H1 (cell line): ENCODE measurements around the gene DNMT1. TPM values are rescaled to one million over a fixed set of nuclear protein-coding genes. Genes with fewer than 3 reads are reported as not detected.

Source experiments
- CTCF ChIA-PET: fragments of 300-600 bp; sonication (Branson Sonifier 250); formaldehyde crosslinking; loops from one replicate; lab custom pipeline; 2021; ENCODE audit not compliant: partially characterized antibody; lab: Charles Lee
- POLR2A ChIA-PET: fragments of 300-600 bp; sonication (Branson Sonifier 250); formaldehyde crosslinking; loops from one replicate; lab custom pipeline; 2021; ENCODE audit warnings: inconsistent platforms; ENCODE audit not compliant: partially characterized antibody; lab: Charles Lee
- DNase-seq, 2 experiments: peaks; one replicate each; pipeline versions ENCODE4 v3.0.0 to v3.0.0-alpha.2; 2010 to 2022; ENCODE audit warnings: low spot score in 2 of 2, low read depth in 1 of 2, mixed read lengths in 1 of 2
- FAIRE-seq: peaks from 2 replicates; lab custom pipeline; 2011; peaks lifted over from hg19 to GRCh38; lab: Jason Lieb, UNC
- H2AFZ ChIP-seq: 2 replicates; pipeline ENCODE4 v1.8.1; 2012; ENCODE audit warnings: low read length, inconsistent platforms
- H2AK5ac ChIP-seq: 2 replicates; pipeline ENCODE4 v1.6.1; 2013; ENCODE audit warnings: low read depth, low read length
- H2BK120ac ChIP-seq: replicated peaks from 2 replicates; pipeline ENCODE3; 2013; ENCODE audit warnings: low read depth, low read length, inconsistent platforms
- H2BK12ac ChIP-seq: 2 replicates; pipeline ENCODE4 v1.6.1; 2013; ENCODE audit warnings: low read depth, low read length
- H2BK15ac ChIP-seq: 2 replicates; pipeline ENCODE4 v1.6.1; 2013; ENCODE audit warnings: low read length
- H2BK20ac ChIP-seq: 2 replicates; pipeline ENCODE4 v1.6.1; 2013; ENCODE audit warnings: low read length
- H2BK5ac ChIP-seq: 2 replicates; pipeline ENCODE4 v1.6.1; 2013; ENCODE audit warnings: low read depth, low read length
- H3K14ac ChIP-seq: 2 replicates; pipeline ENCODE4 v1.6.1; 2013; ENCODE audit warnings: inconsistent platforms; ENCODE audit not compliant: insufficient read length
- H3K18ac ChIP-seq: 2 replicates; pipeline ENCODE4 v1.6.1; 2013; ENCODE audit warnings: low read length; ENCODE audit errors: extremely low read depth
- H3K23ac ChIP-seq: 2 replicates; pipeline ENCODE4 v1.6.1; 2013; ENCODE audit warnings: inconsistent platforms; ENCODE audit not compliant: insufficient read length
- H3K23me2 ChIP-seq: 2 replicates; pipeline ENCODE4 v1.6.1; 2013; ENCODE audit warnings: low read depth, low read length
- H3K27ac ChIP-seq: 2 replicates; pipeline ENCODE4 v1.6.1; 2011; ENCODE audit warnings: low read depth, low read length, inconsistent platforms
- H3K27me3 ChIP-seq, 4 experiments: replicated peaks in 1 of 4; 1 replicate in 1 of 4; 2 replicates in 3 of 4; pipeline versions ENCODE4 v1.6.1 to v1.8.1; 2011 to 2013; ENCODE audit warnings: low read length in 3 of 4, mild to moderate bottlenecking in 3 of 4, inconsistent platforms in 2 of 4, mixed read lengths in 2 of 4, moderate library complexity in 1 of 4; ENCODE audit not compliant: control insufficient read depth in 3 of 4, insufficient read depth in 3 of 4; ENCODE audit errors: extremely low read depth in 1 of 4
- H3K36me3 ChIP-seq, 4 experiments: 2 replicates each; pipeline versions ENCODE4 v1.6.1 to v1.8.1; 2011 to 2013; ENCODE audit warnings: mild to moderate bottlenecking in 4 of 4, low read length in 3 of 4, moderate library complexity in 2 of 4, control low read depth in 1 of 4, inconsistent platforms in 1 of 4; ENCODE audit not compliant: insufficient read depth in 4 of 4, control insufficient read depth in 2 of 4
- H3K4ac ChIP-seq: replicated peaks from 2 replicates; pipeline ENCODE3; 2013; ENCODE audit warnings: low read length, low read depth, mixed read lengths, inconsistent platforms; ENCODE audit not compliant: insufficient read length
- H3K4me1 ChIP-seq, 4 experiments: replicated peaks in 1 of 4; 1 replicate in 1 of 4; 2 replicates in 3 of 4; pipeline versions ENCODE4 v1.6.1 to v1.8.1; 2011 to 2013; ENCODE audit warnings: low read length in 3 of 4, inconsistent platforms in 2 of 4, mixed read lengths in 1 of 4; ENCODE audit not compliant: insufficient read depth in 4 of 4, control insufficient read depth in 3 of 4
- H3K4me2 ChIP-seq, 2 experiments: 2 replicates each; pipeline versions ENCODE4 v1.6.1 to v1.8.1; 2011 to 2013; ENCODE audit warnings: low read depth in 2 of 2, low read length in 2 of 2, control low read depth in 1 of 2, inconsistent platforms in 1 of 2, mild to moderate bottlenecking in 1 of 2; ENCODE audit not compliant: insufficient read depth in 1 of 2
- H3K4me3 ChIP-seq, 4 experiments: fragments of 200-600, 300-600 bp in 1 of 4; sonication (generic), shearing (Covaris generic), sonication (Bioruptor Twin) in 1 of 4; 2 replicates each; pipeline versions ENCODE4 v1.5.1 to v1.8.1; 2011 to 2016; ENCODE audit warnings: low read length in 4 of 4, low read depth in 3 of 4, control low read depth in 2 of 4, inconsistent platforms in 2 of 4, mild to moderate bottlenecking in 2 of 4, mixed read lengths in 1 of 4, moderate library complexity in 1 of 4; ENCODE audit not compliant: insufficient read depth in 2 of 4; ENCODE audit errors: extremely low read depth in 1 of 4
- H3K56ac ChIP-seq: replicated peaks from 2 replicates; pipeline ENCODE3; 2013; ENCODE audit warnings: low read depth, mild to moderate bottlenecking, mixed read lengths, low read length, inconsistent platforms; ENCODE audit not compliant: insufficient read length
- H3K79me1 ChIP-seq: 2 replicates; pipeline ENCODE4 v1.6.1; 2013; ENCODE audit warnings: low read depth, low read length, control low read depth
- H3K79me2 ChIP-seq, 2 experiments: 2 replicates each; pipeline versions ENCODE4 v1.6.1 to v1.8.1; 2012 to 2013; ENCODE audit warnings: low read length in 2 of 2, mild to moderate bottlenecking in 2 of 2, inconsistent platforms in 1 of 2; ENCODE audit not compliant: insufficient read depth in 2 of 2, control insufficient read depth in 1 of 2
- H3K9ac ChIP-seq, 4 experiments: replicated peaks in 1 of 4; 1 replicate in 1 of 4; 2 replicates in 3 of 4; pipeline versions ENCODE4 v1.6.1 to v1.8.1; 2011 to 2013; ENCODE audit warnings: low read depth in 3 of 4, low read length in 3 of 4, control low read depth in 2 of 4, mild to moderate bottlenecking in 2 of 4, moderate library complexity in 2 of 4, inconsistent platforms in 1 of 4; ENCODE audit errors: extremely low read depth in 1 of 4
- H3K9me3 ChIP-seq, 2 experiments: 2 replicates each; pipeline versions ENCODE4 v1.6.1 to v1.8.1; 2012 to 2013; ENCODE audit warnings: mild to moderate bottlenecking in 2 of 2, moderate library complexity in 2 of 2, control low read depth in 1 of 2, inconsistent platforms in 1 of 2, low read depth in 1 of 2, low read length in 1 of 2, mixed read lengths in 1 of 2; ENCODE audit not compliant: insufficient read depth in 2 of 2
- H4K20me1 ChIP-seq, 2 experiments: replicated peaks in 1 of 2; 2 replicates each; pipeline versions ENCODE3 to v1.8.1; 2011 to 2013; ENCODE audit warnings: inconsistent platforms in 2 of 2, low read length in 2 of 2, mild to moderate bottlenecking in 1 of 2; ENCODE audit not compliant: insufficient read depth in 2 of 2, control insufficient read depth in 1 of 2
- H4K5ac ChIP-seq: 2 replicates; pipeline ENCODE4 v1.6.1; 2013; ENCODE audit warnings: low read length, low read depth, mixed read lengths, inconsistent platforms; ENCODE audit not compliant: insufficient read length
- H4K8ac ChIP-seq: 2 replicates; pipeline ENCODE4 v1.8.0; 2013; ENCODE audit warnings: mild to moderate bottlenecking, moderate library complexity, low read length, inconsistent platforms; ENCODE audit not compliant: insufficient read depth; ENCODE audit errors: extremely low read depth
- H4K91ac ChIP-seq: replicated peaks from 2 replicates; pipeline ENCODE3; 2013; ENCODE audit warnings: low read length, mixed read lengths, inconsistent platforms; ENCODE audit not compliant: insufficient read length
- ASH2L ChIP-seq: fragments of 200-600, 300-600 bp; sonication (generic); IDR thresholded peaks from one replicate; pipeline ENCODE4 v1.7.1; 2017; ENCODE audit warnings: low read length
- GTF2F1 ChIP-seq: IDR thresholded peaks from 2 replicates; pipeline ENCODE4 v1.6.1; 2012; ENCODE audit warnings: low read depth, low read length, improper control_type of control experiment, borderline replicate concordance
- HDAC2 ChIP-seq, 2 experiments: fragments of 300-600 bp in 1 of 2; sonication (generic) in 1 of 2; IDR thresholded peaks; 2 replicates each; pipeline ENCODE4 v1.6.1; 2011 to 2012; ENCODE audit warnings: low read depth in 2 of 2, low read length in 2 of 2, mild to moderate bottlenecking in 2 of 2, moderate library complexity in 2 of 2, borderline replicate concordance in 1 of 2, inconsistent platforms in 1 of 2
- HDAC6 ChIP-seq: IDR thresholded peaks from one replicate; pipeline ENCODE4 v1.7.1; 2012; ENCODE audit warnings: low read depth, mild to moderate bottlenecking, inconsistent platforms, low read length, moderate library complexity
- SP1 ChIP-seq: IDR thresholded peaks from 2 replicates; pipeline ENCODE4 v1.6.1; 2011; ENCODE audit warnings: low read depth, low read length
- SP4 ChIP-seq: IDR thresholded peaks from 2 replicates; pipeline ENCODE4 v1.6.1; 2012; ENCODE audit warnings: low read length, inconsistent platforms
- WGBS, 2 experiments: shearing (Covaris generic) in 1 of 2; methylation state at CpG; one replicate each; pipeline versions ENCODE4 v1.1.6 to v1.1.7; 2013 to 2015; ENCODE audit warnings: low lambda C conversion rate in 2 of 2, mixed read lengths in 2 of 2, inconsistent platforms in 1 of 2, low coverage in 1 of 2, missing lambda C conversion rate in 1 of 2; ENCODE audit not compliant: insufficient replicate concordance in 2 of 2, insufficient coverage in 1 of 2, insufficient read length in 1 of 2; ENCODE audit errors: extremely low coverage in 1 of 2, missing lambda C conversion rate in 1 of 2; 5-methylcytosine and 5-hydroxymethylcytosine counted together
- polyA plus RNA-seq, 7 experiments: library from polyadenylated mRNA; depleted of rRNA in 3 of 7; stranded (reverse) in 5 of 7; unstranded in 2 of 7; fragments of >200 nt in 5 of 7; fragments of 200-250 nt in 2 of 7; gene quantifications; 1 replicate in 5 of 7; 2 replicates in 1 of 7; 4 replicates in 1 of 7; pipeline versions ENCODE4 v1.2.1 to v1.2.3, GENCODE V29; 2011 to 2013; ENCODE audit warnings: missing spikeins in 2 of 7, mixed read lengths in 2 of 7
- total RNA-seq: library from RNA; stranded (reverse); fragmentation: NEBNext Ultra II Directional; extraction: Animal tissue kit (Norgen Biotek cat#: 25700); gene quantifications from 2 replicates; pipeline ENCODE4 v1.2.1, GENCODE V29; 2021

The DNMT1 gene
- total and polyA plus RNA-seq, 2 of the 8 experiments (the other 6 are each of a cell fraction or from before 2014, with no cell fraction given): 101 to 210 TPM

GRCh38 chr19:10085641-10086590 is 108.8 kb downstream of the DNMT1 start, which contains the start of gene SHFL:
TSS of gene SHFL (plus strand) at chr19:10086317. CDS start at chr19:10086428, 111 bp downstream.
- WGBS, 2 experiments: 11% methylated on average over 40 of the region's 81 CpGs; no CpG with 5 or more reads in 1 of the 2 experiments
- FAIRE-seq: no peak
- Histone ChIP-seq H3K36me3 (peaks cover 0 to 3% (median 1%) of the 10 kb centered on the region in 4 experiments; a peak in 1 of 8 replicates), H2BK5ac (no peak within 1 kb of the TSS), H3K79me2 (no peaks in the 10 kb centered on the region), H3K27ac (no peak within 1 kb of the TSS), H2AFZ (no peak within 1 kb of the TSS; the same call in 1 of the 2 replicates), H2BK12ac (peak within 1 kb of the TSS; percentile 7; the same call in 1 of the 2 replicates), H3K27me3 (peaks cover 0 to 2% (median 0%) of the 10 kb centered on the region in 4 experiments; a peak in 1 of 7 replicates), H2AK5ac (peak within 1 kb of the TSS; percentile 65; the same call in 1 of the 2 replicates), H3K4me2 (peak within 1 kb of the TSS; percentile 71), H2BK15ac (peak within 1 kb of the TSS; percentile 83; the same call in 1 of the 2 replicates), H3K9ac (peak within 1 kb of the TSS in 3 of 4 experiments; percentile 25 to 32 (median 31); a peak in 4 of 7 replicates), H3K4ac (peak within 1 kb of the TSS; percentile 66), H3K23me2 (peaks cover 13% of the 10 kb centered on the region; the same call in 1 of the 2 replicates), H4K20me1 (peaks cover 0 to 3% of the 10 kb centered on the region in 2 experiments), H4K5ac (peak within 1 kb of the TSS; percentile 59), H3K4me1 (peaks cover 0 to 4% (median 3%) of the 10 kb centered on the region in 4 experiments; a peak in 4 of 7 replicates), H3K23ac (no peak within 1 kb of the TSS), H2BK20ac (peak within 1 kb of the TSS; percentile 66; the same call in 1 of the 2 replicates), H4K91ac (peak within 1 kb of the TSS; percentile 40), H3K14ac (no peak within 1 kb of the TSS), H4K8ac (peak within 1 kb of the TSS; percentile 88), H3K4me3 (peak within 1 kb of the TSS; percentile 81 to 92 (median 87)), H3K18ac (peak within 1 kb of the TSS; percentile 60), H3K9me3 (no peaks in the 10 kb centered on the region), H3K79me1 (no peaks in the 10 kb centered on the region), H3K56ac (no peak within 1 kb of the TSS), H2BK120ac (no peak within 1 kb of the TSS)
- ChIA-PET CTCF (interaction anchor here (0.8 to 1.4 kb wide), 3 partner anchors 57 to 156 kb away, joined by 4 to 5 read pairs (median 4); no protein-coding TSS in a partner anchor), POLR2A (interaction anchor here (1.7 to 15.1 kb wide), 2 partner anchors 10 to 26 kb away, joined by 3 to 240 read pairs; partner anchors contain the start of genes P2RY11 and PPAN)
- peak in 1 of 2 experiments; percentile 87 for DNase-seq
- TF ChIP-seq ASH2L (no peak), SP1 (peak; percentile 28; the same call in 1 of the 2 replicates), HDAC6 (no peak), SP4 (0 out of 2 replicates have a peak, but pooled peaks have one; percentile 39), HDAC2 (IDR thresholded peaks at IDR 0.05; ENCODE audit: borderline replicate concordance in 1 of 2, low read depth in 2 of 2, low read length in 2 of 2) (peak in 1 of 2 experiments; percentile 54; a peak in 2 of 4 replicates), GTF2F1 (no peak)
